Neural crest cell (in vitro differentiated cells): ENCODE data around the gene OR2T34. TPM values are rescaled to one million over a fixed set of nuclear protein-coding genes. Genes with fewer than 3 reads are reported as not detected.

Experiments used
- DNase-seq: peaks from one replicate; pipeline ENCODE4 v3.0.0; 2021; ENCODE audit warnings: low read depth, mixed read lengths, low spot score
- H3K27ac Mint-ChIP-seq: one replicate; pipeline ENCODE4 v1.8.0; 2021; ENCODE audit warnings: mild to moderate bottlenecking, mixed read lengths; ENCODE audit not compliant: unreplicated experiment
- H3K27me3 Mint-ChIP-seq: 2 replicates; pipeline ENCODE4 v1.8.0; 2021; ENCODE audit warnings: low read depth, mild to moderate bottlenecking, mixed read lengths
- H3K36me3 Mint-ChIP-seq: 2 replicates; pipeline ENCODE4 v1.8.0; 2021; ENCODE audit warnings: low read depth, mild to moderate bottlenecking, mixed read lengths
- H3K4me1 Mint-ChIP-seq: 2 replicates; pipeline ENCODE4 v1.8.0; 2021; ENCODE audit warnings: mixed read lengths
- H3K4me3 Mint-ChIP-seq: one replicate; pipeline ENCODE4 v1.8.0; 2021; ENCODE audit warnings: mild to moderate bottlenecking, mixed read lengths
- H3K9me3 Mint-ChIP-seq: 2 replicates; pipeline ENCODE4 v1.8.0; 2021; ENCODE audit warnings: mixed read lengths
- CTCF ChIP-seq: fragments of 200-600 bp; sonication (generic); conservative IDR thresholded peaks from 2 replicates; pipeline ENCODE4 v1.5.0; 2021; ENCODE audit warnings: antibody characterized with exemption, mild to moderate bottlenecking
- total RNA-seq: library from RNA; stranded (reverse); gene quantifications from 2 replicates; pipeline ENCODE4 v1.2.1, GENCODE V29; 2021

Gene OR2T34
- total RNA-seq, 1 donor from 2014 or later: not detected

GRCh38 chr1:248593226-248593625 lies 18.7 kb upstream of the OR2T34 start:
- Mint-ChIP-seq H3K27ac (no peak overlapping the region), H3K36me3 (peaks cover 9% of the 10 kb centered on the region), H3K9me3 (peaks cover 26% of the 10 kb centered on the region), H3K4me1 (no peaks in the 10 kb centered on the region), H3K4me3 (no peak overlapping the region), H3K27me3 (no peaks in the 10 kb centered on the region)
- TF ChIP-seq CTCF: no peak
- DNase-seq: no peak

- no peak overlapping the region for H3K27ac Mint-ChIP-seq
- peaks cover 9% of the 10 kb centered on the region for H3K36me3 Mint-ChIP-seq
- no peak for TF ChIP-seq CTCF
- H3K4me1 Mint-ChIP-seq: no peaks in the 10 kb centered on the region
- no peak overlapping the region for H3K4me3 Mint-ChIP-seq
- no peak for DNase-seq
- H3K9me3 Mint-ChIP-seq: peaks cover 26% of the 10 kb centered on the region
- H3K27me3 Mint-ChIP-seq: no peaks in the 10 kb centered on the region
Measured at GRCh38 chr1:248592655-248593054, 18.1 kb upstream of the OR2T34 start.

- no peak overlapping the region for H3K4me3 Mint-ChIP-seq
- peaks cover 9% of the 10 kb centered on the region for H3K36me3 Mint-ChIP-seq
- H3K4me1 Mint-ChIP-seq: no peaks in the 10 kb centered on the region
- H3K27ac Mint-ChIP-seq: no peak overlapping the region
- no peak for TF ChIP-seq CTCF
- peaks cover 27% of the 10 kb centered on the region for H3K9me3 Mint-ChIP-seq
- DNase-seq: no peak
- no peaks in the 10 kb centered on the region for H3K27me3 Mint-ChIP-seq
Measured at GRCh38 chr1:248590055-248590454, 15.5 kb upstream of the OR2T34 start.

- H3K9me3 Mint-ChIP-seq: peaks cover 30% of the 10 kb centered on the region
- H3K4me3 Mint-ChIP-seq: no peak overlapping the region
- H3K36me3 Mint-ChIP-seq: peaks cover 9% of the 10 kb centered on the region
- no peak for TF ChIP-seq CTCF
- H3K4me1 Mint-ChIP-seq: no peaks in the 10 kb centered on the region
- H3K27ac Mint-ChIP-seq: no peak overlapping the region
- H3K27me3 Mint-ChIP-seq: no peaks in the 10 kb centered on the region
- DNase-seq: no peak
Measured at GRCh38 chr1:248589334-248589733, 14.8 kb upstream of the OR2T34 start.

GRCh38 chr1:248585266-248585665 lies 10.7 kb upstream of the OR2T34 start:
- Mint-ChIP-seq H3K27me3 (no peaks in the 10 kb centered on the region), H3K4me3 (no peak overlapping the region), H3K36me3 (no peaks in the 10 kb centered on the region), H3K4me1 (no peaks in the 10 kb centered on the region), H3K9me3 (peaks cover 23% of the 10 kb centered on the region), H3K27ac (no peak overlapping the region)
- no peak for TF ChIP-seq CTCF
- no peak for DNase-seq
